CD4-positive, alpha-beta T cell treated with Interleukin-2 at 100 ng/mL for 4 hours (primary cell): ENCODE results near the gene IFNA17.
"Not testable (repeated sequence)": the region's sequence is repeated elsewhere in the genome, so short reads cannot be mapped to it uniquely, and the experiment has no call there.

Source experiments
- DNase-seq: peaks from one replicate; pipeline ENCODE4 v3.0.0-alpha.2; 2020; ENCODE audit warnings: low spot score

IFNA17 gene

DNA sequence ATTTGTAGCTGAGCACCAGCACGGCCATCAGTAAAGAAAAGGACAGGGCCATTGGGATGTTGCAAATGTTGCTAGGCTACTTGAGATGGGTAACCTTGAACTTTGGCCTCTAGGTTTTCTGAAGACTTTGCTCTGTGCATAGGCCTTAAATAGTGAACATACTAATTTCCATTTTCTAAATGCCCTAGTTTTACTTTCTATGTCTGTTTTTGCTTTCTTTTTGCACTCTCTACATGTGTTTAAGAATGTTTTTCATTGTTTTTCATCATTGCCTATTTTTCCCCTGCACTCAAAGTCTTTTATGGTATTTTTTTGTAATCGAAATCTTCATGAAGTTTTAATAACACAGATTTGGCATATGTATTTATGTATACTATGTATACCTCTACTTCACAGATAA lies at the start of gene IFNA17:
Gene IFNA17 (minus strand): TSS at position 101 of the 400 bp plus-strand sequence. CDS start 49 bp downstream, at position 52.
- no peak for DNase-seq

DNA sequence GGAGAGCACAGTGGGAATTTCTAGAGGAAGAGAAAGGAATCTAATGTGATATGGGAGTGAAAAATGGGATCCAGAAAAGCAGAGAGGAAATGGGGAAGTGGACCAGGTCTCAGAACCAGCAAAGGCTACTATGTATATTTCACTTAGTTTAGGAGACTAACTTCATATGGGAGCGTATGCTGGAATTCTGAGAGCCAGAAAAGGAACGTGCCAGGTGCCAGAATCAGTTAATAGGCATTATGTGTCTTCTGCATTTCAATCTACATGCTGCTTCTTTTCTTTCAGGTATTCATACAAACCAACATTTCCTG lies 40.3 kb upstream of the IFNA17 start:
- no peak for DNase-seq

DNA sequence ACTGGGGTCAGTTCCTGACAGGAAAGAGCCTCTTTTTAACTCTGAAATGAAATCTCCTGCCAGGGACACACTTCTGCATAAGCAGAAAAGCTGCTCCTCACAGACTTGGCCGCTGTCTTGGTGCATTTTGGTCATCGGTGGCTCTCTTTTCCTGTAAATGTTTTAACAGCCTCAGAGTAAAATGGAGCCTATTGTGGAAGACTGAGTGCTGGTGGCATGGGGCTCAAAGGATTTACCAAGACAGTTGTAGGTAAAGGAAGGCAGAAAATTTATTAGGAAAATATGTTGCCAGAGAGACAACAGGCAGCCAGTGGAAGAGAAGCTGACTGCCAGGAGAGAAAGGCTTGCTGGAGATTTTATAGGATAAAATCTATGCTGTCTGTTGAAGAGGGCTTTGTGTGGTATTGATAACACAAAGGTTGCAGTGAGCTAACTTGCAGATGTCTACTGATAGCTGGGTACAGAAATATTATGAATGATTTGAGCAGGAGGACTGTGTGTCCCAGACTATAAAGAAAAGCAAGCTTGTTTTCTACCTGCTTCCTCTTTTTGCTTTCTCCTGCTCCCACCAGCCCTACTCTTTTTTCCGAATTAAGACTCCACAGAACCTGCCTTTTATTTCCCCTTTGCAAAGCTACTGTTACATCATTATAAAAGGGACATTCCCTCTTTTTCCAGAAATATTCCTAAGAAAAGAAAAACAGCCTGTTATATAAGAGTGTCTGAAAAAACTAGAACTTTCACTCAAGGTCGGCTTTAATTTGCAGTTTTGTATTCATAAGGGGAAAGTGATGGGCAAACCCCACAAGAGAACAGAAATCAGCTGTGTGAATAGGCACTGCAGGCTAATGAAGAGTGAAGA lies 39.7 kb upstream of the IFNA17 start:
- DNase-seq = no peak

DNA sequence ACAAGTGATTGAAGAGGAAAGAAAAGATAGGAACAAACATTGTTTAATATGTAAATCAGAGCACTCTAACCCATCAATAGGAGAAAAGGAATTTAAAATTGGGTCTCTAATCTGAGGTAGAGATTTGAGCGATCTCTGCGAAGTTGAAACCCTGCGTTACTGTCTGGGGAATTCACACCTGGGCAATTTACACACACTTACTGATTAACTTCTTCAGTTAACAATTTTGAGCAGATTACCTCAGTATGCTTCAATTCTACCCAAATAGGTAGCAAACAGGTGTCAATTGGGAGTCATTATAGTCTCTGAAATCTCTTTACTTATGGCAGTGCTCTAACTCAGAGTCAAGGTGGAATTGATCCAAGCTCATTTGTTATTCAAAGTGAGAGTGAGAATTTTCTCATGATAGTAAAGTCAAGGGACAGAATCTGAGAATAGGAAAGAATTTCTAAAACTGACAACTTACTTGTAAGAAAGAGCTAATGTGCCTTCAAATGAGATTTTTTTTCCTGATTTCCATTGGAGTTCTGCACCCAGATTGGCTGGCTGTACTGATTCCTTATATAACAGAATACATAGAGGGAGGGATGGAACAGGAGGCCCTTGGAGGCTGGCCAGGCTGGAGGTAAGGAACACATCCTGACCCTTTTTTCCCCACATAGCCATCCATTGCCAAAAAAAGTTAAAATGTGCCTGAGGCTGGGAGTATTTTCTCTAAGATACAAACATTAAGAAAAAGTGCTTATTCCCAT lies 38.9 kb upstream of the IFNA17 start:
- DNase-seq = no peak

DNA sequence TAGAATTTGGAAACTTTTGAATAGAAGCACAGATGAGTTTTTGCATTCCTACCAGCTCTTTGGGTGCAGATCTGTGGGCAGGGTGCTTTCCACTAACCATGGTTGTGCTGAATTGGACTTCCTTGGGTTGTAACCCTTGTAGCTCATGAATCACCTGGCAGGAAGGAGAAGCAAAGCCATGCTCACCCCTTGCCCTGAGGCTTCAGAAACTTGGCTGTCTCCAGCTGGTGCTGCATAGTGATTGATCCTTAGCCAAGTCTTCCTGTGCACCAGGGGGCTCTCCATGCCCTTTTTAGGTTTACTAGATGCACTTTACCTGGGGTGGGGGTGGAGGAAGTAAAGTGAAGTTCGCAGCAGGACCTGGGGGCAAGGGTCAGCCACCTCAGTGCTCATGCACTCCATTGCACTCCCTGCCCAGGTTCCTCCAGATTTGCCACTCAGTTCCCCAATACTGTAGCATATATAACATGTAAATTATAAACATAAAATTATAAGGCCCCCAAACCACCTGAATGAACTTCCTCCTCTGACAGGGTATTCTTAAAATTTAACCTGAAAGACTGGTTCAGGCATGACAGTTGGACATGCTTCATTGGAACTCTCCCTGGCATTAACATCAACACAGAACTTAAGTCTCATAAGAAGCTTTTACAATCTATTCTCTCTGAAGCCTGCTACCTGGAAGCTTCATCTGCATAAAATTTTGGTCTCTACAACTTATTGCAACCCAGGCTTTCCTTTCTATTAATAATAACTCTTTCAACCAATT lies 37.6 kb upstream of the IFNA17 start:
- DNase-seq = no peak

DNA sequence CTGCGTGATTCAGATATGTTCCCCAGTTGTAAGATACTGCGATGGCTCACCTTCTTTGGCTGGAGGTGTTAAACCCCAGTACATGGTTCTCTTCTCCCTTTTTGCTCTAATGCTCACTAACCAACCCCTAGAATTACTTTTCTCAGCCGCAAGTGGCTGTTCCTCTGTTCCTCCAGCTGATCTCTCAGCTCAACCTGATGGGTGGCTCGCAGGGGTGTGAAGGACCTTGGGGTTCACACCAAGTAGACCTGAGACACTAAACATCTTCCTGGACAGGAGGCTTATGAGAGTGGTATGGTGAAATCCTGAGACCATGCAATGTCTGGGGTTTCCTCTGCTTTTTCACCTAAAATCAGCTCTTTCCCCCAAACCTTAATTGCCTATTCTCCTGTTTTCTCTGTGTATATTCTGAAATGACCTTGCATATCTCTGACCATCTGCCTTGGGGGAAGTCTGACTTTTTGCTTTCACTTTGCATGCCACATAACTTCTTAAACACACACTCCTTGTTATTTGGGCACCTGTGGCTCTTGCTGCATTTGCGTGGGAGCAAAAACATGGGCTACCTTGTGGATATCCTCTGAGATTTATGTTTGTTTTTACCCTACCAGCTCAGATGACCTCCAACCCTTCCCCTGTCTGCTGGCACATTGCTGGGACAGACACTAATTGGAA lies 27.7 kb upstream of the IFNA17 start:
- DNase-seq = no peak

DNA sequence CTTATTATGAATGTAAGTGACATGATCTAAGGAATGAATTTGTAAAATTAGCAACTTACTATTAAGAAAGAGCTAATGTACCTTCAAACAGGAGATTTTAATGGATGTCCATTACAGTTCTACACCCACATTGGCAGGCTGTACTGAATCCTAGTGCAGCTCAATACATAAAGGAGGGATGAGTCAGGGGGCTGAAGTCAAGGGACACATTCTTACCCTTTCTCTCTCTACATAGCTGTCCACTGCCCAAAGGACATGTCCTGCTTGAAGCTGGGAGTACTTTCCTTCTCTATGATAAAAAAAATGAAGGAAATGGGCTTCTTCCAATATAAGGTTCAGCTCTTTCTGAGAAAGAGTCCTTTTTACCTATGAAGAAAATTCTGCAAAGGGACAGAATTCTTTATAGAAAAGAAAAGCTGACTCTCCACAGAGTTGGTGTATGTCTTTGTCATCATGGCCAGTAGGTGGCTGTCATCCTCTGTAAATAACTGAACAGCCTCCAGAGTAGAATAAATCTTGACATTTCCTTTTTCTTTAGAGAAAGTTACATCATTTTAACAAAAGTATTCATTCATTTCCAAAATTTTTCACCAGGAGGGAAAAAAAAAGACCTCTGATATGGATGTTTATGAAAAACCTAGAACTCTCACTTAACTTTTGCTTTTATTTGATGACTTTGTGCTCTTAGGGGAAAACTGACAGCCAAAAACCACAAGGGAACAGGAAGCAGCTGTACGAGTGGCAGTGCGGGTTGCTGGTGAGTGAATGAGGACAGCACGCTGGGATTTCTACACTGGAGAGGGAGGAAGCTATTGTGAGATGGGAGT lies 24.9 kb upstream of the IFNA17 start:
- peak; percentile 8 for DNase-seq

DNA sequence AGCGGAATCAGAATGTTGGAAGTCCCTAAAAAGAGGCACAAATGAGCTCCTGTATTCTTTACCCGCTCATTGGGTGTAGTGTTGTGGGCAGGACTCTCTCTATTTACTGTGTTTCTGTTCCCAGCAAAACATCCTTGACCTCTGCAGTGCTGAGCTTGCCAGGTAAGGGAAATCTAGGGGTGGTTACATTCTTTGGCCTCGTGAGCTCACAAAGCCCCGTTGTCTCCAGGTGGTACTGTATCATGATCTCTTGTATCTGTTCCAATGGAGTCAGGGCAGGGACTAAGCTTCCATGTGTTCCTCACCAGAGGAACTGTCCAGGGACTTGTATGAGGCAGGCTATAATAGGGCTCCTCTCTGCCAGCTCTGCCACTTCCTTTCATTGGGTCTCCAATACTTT lies 23.6 kb upstream of the IFNA17 start:
- DNase-seq = no peak

DNA sequence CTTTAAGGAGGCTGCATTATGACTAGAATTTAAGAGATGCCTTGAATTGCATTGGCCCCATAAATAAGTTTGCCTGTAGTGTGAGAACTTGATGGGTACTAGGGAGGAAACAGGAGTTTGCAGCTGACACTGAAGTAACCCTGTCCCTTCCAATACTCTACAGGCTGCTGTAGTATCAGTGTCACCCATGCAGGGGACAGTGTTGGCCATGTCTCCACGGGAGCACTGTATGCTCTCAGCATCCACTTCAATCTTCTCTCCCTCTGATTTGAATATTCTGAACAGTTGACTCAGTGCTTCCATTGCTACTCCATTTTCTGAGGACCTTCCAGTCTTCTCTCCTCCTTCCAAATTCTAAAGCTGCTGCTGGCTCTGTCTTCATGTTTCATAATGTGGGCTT lies 23.2 kb upstream of the IFNA17 start:
- no peak for DNase-seq

DNA sequence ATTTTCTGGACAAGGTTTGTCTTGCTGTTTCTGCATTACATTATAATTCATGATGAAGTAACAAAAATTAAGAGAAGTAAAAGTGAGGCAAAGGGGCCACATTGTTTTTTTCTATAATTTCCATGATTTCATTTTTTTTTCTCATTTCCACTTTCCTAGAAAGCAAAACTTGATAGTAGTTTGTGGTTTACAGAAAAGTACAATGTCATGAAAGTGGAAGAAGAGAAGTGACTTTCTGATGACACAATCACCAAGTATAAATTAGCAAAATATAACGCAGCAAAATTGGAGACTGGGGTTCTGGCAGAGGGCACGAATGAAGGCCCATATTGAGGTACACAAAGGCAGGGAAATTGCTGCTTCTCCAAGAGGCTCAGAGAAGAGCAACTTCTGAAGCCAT lies 16.8 kb upstream of the IFNA17 start:
- DNase-seq = no peak

DNA sequence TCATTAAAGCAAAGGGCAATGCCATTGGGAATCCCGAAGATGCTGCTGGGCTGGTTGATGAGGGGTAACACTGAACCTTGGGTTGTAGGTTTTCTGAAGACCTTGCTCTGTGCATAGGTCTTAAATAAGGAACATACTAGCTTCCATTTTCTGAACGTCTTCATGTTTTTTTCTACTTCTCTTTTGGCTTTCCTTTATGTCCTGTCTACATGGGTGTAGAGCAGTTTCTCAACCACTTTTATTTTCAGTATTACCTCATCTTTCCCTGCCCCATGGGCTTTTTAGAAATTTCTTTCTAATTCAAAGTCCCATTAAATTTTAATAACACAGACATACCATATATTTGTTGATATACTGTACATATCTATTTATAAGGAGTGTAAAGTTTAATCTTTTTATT lies 11.9 kb upstream of the IFNA17 start, which contains the start of gene IFNA14:
Gene IFNA14 (minus strand): TSS at position 95 of the 400 bp plus-strand sequence. CDS start 70 bp downstream, at position 25.
- DNase-seq = no peak

DNA sequence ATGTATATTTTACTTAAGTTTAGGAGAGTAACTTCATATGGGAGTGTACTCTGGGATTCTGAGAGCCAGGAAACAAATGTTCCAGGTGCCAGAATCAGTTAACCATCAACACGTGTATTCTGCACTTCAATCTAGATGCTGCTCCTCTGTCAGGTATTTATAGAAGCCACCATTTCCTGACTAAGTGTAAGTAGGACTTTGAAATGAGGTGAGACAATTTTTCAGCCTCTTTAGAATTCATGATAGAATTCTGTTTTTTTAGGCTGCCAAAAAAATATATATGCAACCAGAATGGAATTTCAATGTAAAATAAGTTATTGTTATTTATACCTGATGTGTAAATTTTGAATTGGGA lies 8.3 kb upstream of the IFNA17 start:
- not testable (repeated sequence) for DNase-seq

DNA sequence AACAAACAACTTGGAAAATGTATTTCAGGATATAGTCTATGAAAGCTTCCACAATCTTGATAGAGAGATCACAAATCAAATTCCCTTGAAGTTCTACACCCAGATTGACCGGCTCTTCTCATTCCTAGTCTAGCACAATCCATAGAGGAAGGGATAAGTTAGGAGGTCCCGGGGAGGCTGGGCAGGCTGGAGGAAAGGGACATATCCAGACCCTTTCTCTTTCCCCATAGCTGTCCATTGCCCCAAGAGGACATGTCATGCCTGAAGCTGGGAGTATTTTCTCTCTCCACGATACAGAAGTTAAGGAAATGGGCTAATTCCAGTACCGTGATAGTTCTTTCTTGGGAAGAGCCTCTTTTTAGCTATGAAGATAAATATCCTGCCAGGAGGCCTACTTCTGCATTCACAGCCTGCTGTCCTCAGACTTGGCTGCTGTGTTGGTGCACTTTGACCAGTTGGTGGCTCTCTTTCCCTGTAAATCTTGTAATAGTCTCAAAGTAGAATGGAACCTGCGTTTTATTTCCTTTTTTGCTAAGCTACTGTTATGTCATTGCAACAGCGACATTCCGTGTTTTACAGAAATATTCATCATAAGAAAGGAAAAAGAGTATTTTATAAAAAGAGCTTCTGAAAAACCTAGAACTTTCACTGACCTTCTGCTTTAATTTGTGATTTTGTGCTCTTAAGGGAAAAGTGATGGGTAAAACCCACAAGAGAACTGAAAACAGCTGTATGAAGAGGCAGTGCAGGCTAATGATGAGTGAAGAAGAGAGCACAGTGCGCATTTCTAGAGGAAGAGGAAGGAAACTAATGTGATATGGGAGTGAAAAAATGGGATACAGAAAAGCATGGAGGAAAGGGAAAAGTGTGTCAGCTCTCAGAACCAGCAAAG lies 7.7 kb upstream of the IFNA17 start:
- peak; percentile 35 for DNase-seq

DNA sequence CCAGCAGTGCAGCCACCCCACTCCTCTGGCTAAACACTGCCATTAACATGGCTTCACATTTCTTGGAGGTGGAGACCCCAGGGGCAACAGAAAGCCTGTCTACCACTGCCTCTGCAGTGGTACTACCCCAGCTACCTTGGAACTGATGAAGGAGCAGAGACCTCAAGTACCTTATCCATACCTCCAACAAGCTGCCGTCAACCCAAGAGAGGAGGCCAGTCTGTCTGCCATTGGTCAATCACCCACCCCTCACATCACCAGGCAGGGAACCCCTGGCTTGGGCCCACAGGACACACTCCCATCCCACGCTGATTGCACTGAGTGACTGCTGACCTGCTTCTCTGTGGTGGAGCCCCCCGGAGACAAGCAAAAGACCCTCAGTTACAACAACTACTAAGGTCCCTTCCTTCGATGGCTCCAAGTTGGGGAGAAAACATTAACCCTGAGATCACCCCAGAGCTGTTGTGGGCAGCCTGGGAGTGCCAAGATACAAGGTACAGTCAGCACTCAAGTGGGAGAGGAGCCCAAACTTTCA lies 6.2 kb upstream of the IFNA17 start:
- DNase-seq = no peak

DNA sequence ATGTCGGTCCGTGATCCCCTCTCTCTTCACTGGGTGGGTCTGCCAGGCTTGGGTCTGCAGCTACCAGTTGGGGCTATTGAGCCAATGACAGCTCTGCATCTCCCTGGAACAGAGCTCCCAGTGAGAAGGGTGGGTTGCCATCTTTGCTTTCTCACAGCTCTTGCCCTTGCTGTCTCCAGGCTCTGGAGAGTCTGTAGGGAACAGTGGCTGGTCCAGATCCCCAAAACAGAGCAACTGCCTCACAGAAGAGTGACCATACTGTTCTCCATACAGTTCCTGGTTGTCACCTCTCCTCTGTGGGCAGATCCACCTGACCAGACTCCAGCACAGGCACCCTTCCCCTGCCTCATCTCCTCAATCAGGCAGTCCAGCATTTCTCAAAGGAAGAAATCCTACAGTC lies 5.2 kb upstream of the IFNA17 start:
- DNase-seq = no peak

DNA sequence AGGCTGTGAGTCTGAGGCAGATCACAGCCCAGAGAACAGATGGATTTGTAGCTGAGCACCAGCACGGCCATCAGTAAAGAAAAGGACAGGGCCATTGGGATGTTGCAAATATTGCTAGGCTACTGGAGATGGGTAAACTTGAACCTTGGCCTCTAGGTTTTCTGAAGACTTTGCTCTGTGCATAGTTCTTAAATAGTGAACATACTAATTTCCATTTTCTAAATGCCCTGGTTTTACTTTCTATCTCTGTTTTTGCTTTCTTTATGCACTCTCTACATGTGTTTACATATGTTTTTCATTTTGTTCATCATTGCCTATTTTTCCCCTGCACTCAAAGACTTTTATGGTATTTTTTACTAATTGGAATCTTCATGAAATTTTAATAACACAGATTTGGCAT lies 10.8 kb downstream of the IFNA17 start, which contains the start of gene IFNA16:
Gene IFNA16 (minus strand): TSS at position 101 of the 400 bp plus-strand sequence. CDS start 6 bp downstream, at position 95.
- not testable (repeated sequence) for DNase-seq

DNA sequence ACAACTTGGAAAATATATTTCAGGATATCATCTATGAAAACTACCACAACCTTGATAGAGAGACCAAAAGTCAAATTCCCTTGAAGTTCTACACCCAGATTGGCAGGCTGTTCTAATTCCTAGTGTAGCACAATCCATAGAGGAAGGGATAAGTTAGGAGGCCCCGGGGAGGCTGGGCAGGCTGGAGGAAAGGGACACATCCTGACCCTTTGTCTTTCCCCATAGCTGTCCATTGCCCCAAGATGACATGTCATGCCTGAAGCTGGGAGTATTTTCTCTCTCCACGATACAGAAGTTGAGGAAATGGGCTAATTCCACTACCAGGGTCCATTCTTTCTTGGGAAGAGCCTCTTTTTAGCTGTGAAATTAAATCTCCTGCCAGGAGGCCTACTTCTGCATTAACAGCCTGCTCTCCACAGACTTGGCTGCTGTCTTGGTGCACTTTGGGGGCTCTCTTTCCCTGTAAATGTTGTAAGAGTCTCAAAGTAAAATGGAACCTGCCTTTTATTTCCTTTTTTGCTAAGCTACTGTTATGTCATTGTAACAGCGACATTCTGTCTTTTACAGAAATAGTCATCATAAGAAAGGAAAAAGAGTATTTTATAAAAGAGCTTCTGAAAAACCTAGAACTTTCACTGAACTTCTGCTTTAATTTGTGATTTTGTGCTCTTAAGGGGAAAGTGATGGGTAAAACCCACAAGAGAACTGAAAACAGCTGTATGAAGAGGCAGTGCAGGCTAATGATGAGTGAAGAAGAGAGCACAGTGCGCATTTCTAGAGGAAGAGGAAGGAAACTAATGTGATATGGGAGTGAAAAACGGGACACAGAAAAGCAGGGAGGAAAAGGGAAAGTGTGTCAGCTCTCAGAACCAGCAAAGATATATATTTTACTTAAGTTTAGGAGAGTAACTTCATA lies 14.4 kb downstream of the IFNA17 start:
- not testable (repeated sequence) for DNase-seq

DNA sequence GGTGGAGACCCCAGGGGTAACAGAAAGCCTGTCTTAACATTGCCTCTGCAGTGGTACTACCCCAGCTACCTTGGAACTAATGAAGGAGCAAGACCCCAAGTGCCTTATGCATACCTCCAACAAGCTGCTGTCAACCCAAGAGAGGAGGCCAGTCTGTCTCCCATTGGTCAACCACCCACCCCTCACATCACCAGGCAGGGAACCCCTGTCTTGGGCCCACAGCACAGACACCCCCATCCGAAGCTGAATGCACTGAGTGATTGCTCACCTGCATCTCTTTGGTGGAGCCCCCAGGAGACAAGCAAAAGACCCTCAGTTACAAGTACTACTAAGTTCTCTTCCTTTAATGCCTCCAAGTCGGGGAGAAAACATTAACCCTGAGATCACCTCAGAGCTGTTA lies 15.9 kb downstream of the IFNA17 start:
- DNase-seq = not testable (repeated sequence)

DNA sequence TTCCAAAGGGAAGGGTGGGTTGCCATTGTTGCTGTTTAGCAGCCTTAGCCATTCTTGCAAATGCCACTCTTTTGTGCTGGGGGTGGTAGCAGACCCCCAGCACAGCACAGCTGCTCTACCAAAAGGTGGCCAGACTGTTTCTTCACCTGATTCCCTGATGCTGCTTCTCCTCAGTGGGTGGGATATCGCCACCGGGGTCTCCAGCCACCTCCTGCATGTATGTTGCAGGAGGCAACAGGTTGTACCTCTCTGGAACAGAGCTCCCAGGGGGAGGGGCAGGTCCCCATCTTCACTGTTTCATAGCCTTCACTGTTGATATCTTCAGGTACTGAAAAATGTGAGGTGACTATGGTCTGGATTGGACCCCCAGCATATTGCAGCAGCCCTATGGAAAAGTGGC lies 17.2 kb downstream of the IFNA17 start:
- not testable (repeated sequence) for DNase-seq
